ENCODE data around the gene DVL2. TPM values are rescaled to one million over a fixed set of nuclear protein-coding genes. Genes with fewer than 3 reads are reported as not detected.

The DVL2 gene
- total and polyA plus RNA-seq, 2 of the 13 experiments (the other 11 are each of a cell fraction or from before 2014, with no cell fraction given): 5.7 to 38.2 TPM

- TF ChIP-seq, protein P1, sequence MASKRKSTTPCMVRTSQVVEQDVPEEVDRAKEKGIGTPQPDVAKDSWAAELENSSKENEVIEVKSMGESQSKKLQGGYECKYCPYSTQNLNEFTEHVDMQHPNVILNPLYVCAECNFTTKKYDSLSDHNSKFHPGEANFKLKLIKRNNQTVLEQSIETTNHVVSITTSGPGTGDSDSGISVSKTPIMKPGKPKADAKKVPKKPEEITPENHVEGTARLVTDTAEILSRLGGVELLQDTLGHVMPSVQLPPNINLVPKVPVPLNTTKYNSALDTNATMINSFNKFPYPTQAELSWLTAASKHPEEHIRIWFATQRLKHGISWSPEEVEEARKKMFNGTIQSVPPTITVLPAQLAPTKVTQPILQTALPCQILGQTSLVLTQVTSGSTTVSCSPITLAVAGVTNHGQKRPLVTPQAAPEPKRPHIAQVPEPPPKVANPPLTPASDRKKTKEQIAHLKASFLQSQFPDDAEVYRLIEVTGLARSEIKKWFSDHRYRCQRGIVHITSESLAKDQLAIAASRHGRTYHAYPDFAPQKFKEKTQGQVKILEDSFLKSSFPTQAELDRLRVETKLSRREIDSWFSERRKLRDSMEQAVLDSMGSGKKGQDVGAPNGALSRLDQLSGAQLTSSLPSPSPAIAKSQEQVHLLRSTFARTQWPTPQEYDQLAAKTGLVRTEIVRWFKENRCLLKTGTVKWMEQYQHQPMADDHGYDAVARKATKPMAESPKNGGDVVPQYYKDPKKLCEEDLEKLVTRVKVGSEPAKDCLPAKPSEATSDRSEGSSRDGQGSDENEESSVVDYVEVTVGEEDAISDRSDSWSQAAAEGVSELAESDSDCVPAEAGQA (IDR thresholded peaks at IDR 0.05; ENCODE audit: low read depth): 0 out of 2 replicates have a peak, but pooled peaks have one; percentile 10
- TF ChIP-seq, protein P1 (CRISPR knock-in tag; IDR thresholded peaks at IDR 0.05; ENCODE audit: borderline replicate concordance): no peak
- TF ChIP-seq MYPOP (CRISPR knock-in tag; IDR thresholded peaks at IDR 0.05) (no peak; the same call in none of the 2 replicates), HES4 (CRISPR knock-in tag; IDR thresholded peaks at IDR 0.05; ENCODE audit: borderline replicate concordance) (0 out of 2 replicates have a peak, but pooled peaks have one; percentile 71), UBTF (CRISPR knock-in tag; IDR thresholded peaks at IDR 0.05) (peak; percentile 61), MNT (IDR thresholded peaks at IDR 0.05) (no peak), TGIF2 (CRISPR knock-in tag; IDR thresholded peaks at IDR 0.05) (no peak), ZBTB39 (CRISPR knock-in tag; IDR thresholded peaks at IDR 0.05) (no peak)
- TF ChIP-seq, protein P2, sequence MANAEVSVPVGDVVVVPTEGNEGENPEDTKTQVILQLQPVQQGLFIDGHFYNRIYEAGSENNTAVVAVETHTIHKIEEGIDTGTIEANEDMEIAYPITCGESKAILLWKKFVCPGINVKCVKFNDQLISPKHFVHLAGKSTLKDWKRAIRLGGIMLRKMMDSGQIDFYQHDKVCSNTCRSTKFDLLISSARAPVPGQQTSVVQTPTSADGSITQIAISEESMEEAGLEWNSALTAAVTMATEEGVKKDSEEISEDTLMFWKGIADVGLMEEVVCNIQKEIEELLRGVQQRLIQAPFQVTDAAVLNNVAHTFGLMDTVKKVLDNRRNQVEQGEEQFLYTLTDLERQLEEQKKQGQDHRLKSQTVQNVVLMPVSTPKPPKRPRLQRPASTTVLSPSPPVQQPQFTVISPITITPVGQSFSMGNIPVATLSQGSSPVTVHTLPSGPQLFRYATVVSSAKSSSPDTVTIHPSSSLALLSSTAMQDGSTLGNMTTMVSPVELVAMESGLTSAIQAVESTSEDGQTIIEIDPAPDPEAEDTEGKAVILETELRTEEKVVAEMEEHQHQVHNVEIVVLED (CRISPR knock-in tag; IDR thresholded peaks at IDR 0.05; ENCODE audit: borderline replicate concordance): peak; percentile 34
Measured at GRCh38 chr17:7241783-7242716, 7.7 kb upstream of the DVL2 start, which contains the start of gene GABARAP (continued).

Measured in HepG2 (cell line).